Spleen (tissue), 7 donors: Measurements from ENCODE around the gene CLIP2.

Source experiments
- POLR2A ChIP-seq, 3 donors: fragments of 450-650 bp; IDR thresholded peaks; one replicate each; pipeline ENCODE4 v1.5.1; 2017; ENCODE audit warnings: antibody characterized with exemption in 3 of 3, mild to moderate bottlenecking in 1 of 3
- POLR2AphosphoS5 ChIP-seq, 3 donors: sonication (generic); formaldehyde crosslinking; IDR thresholded peaks; one replicate each; pipeline ENCODE4 v1.5.1; 2017; ENCODE audit warnings: antibody characterized with exemption in 3 of 3
- TF ChIP-seq, protein P1 (sequence below), 11 experiments: fragments of 200-600 bp in 7 of 11; fragments of 450-650 bp in 4 of 11; sonication (generic) in 4 of 11; IDR thresholded peaks in 8 of 11; conservative IDR thresholded peaks in 3 of 11; 1 replicate in 7 of 11; 2 replicates in 4 of 11; pipeline versions ENCODE4 v1.4.0 to v1.8.0; 2016 to 2021; ENCODE audit warnings: antibody characterized with exemption in 11 of 11, inconsistent platforms in 4 of 11, mild to moderate bottlenecking in 1 of 11
- donor health status: DM: no; HTN: no; CAD: no; lungs with moderate emphysema.
- donor health status: DM: no; HTN: no; CAD: no.
- donor health status: DM: no; HTN: no; CAD: no.

DNA sequence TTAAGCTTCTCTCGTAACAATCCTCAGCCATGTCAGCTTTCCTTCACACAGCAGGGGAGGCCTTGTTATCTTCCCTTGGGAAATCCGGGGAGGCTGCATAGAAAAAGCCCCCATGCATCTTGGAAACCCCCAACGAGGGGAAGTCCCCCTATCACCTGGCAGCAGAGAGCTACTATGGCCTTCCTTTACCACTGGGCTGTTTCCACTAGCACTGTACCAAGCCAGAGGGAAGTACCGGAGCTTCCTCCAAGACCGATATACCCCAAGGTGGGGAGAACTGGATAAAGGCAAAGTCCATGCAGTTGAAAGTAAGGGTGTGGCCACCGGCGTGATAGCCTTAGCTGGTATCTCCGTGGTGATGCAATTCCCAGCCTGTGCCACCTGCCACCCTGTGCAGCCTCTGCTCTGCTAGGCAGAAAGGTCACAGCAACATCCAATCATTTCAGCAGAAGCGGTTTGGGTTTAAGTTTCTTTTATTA, 4.4 kb upstream of the CLIP2 start:
- TF ChIP-seq POLR2A (IDR thresholded peaks at IDR 0.05) = no peak
- TF ChIP-seq, protein P1, sequence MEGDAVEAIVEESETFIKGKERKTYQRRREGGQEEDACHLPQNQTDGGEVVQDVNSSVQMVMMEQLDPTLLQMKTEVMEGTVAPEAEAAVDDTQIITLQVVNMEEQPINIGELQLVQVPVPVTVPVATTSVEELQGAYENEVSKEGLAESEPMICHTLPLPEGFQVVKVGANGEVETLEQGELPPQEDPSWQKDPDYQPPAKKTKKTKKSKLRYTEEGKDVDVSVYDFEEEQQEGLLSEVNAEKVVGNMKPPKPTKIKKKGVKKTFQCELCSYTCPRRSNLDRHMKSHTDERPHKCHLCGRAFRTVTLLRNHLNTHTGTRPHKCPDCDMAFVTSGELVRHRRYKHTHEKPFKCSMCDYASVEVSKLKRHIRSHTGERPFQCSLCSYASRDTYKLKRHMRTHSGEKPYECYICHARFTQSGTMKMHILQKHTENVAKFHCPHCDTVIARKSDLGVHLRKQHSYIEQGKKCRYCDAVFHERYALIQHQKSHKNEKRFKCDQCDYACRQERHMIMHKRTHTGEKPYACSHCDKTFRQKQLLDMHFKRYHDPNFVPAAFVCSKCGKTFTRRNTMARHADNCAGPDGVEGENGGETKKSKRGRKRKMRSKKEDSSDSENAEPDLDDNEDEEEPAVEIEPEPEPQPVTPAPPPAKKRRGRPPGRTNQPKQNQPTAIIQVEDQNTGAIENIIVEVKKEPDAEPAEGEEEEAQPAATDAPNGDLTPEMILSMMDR (IDR thresholded peaks at IDR 0.05 in 8 of 11, conservative IDR thresholded peaks at IDR 0.05 in 3 of 11) = no peak
- no peak for TF ChIP-seq POLR2AphosphoS5 (IDR thresholded peaks at IDR 0.05)
